Endothelial cell of umbilical vein (primary cell): ENCODE data around the gene SPINK6. TPM values are rescaled to one million over a fixed set of nuclear protein-coding genes. Genes with fewer than 3 reads are reported as not detected.

Experiments
- BruUV-seq: library from RNA; stranded (reverse); fragments of 400-500 nt; replicated peaks from 2 replicates; lab custom pipeline; 2021; lab: Mats Ljungman, UMichigan
- CTCF ChIA-PET: fragments of 300-600, 350-600 bp; sonication (Branson Sonifier 250); formaldehyde crosslinking; loops from one replicate; lab custom pipeline; 2021; ENCODE audit warnings: antibody characterized with exemption, inconsistent platforms; lab: Charles Lee
- POLR2A ChIA-PET: fragments of 300-600, 350-600 bp; sonication (Branson Sonifier 250); formaldehyde crosslinking; loops from one replicate; lab custom pipeline; 2021; ENCODE audit warnings: antibody characterized with exemption, inconsistent platforms; lab: Charles Lee
- DNase-seq: peaks from one replicate; pipeline ENCODE4 v3.0.0-alpha.2; 2011; ENCODE audit warnings: low read depth, low spot score
- FAIRE-seq: peaks from 2 replicates; lab custom pipeline; 2011; peaks lifted over from hg19 to GRCh38; lab: Jason Lieb, UNC
- H2AFZ ChIP-seq: 2 replicates; pipeline ENCODE4 v1.6.0; 2012; ENCODE audit warnings: low read depth, low read length, control low read depth, inconsistent platforms
- H3K27ac ChIP-seq: 2 replicates; pipeline ENCODE4 v1.5.1; 2011; ENCODE audit warnings: low read depth, mild to moderate bottlenecking, control low read depth, low read length, moderate library complexity; ENCODE audit not compliant: insufficient read depth
- H3K27me3 ChIP-seq, 2 experiments: 2 replicates each; pipeline versions ENCODE4 v1.6.0 to v1.6.1; 2011; ENCODE audit warnings: low read length in 2 of 2, mixed read lengths in 1 of 2; ENCODE audit not compliant: control insufficient read depth in 2 of 2, insufficient read depth in 2 of 2
- H3K36me3 ChIP-seq, 2 experiments: 2 replicates in 1 of 2; 3 replicates in 1 of 2; pipeline ENCODE4 v1.5.1; 2011; ENCODE audit warnings: low read length in 2 of 2, mild to moderate bottlenecking in 1 of 2, moderate library complexity in 1 of 2; ENCODE audit not compliant: control insufficient read depth in 2 of 2, insufficient read depth in 2 of 2; ENCODE audit errors: extremely low read depth in 1 of 2
- H3K4me1 ChIP-seq: 3 replicates; pipeline ENCODE4 v1.5.1; 2011; ENCODE audit warnings: mild to moderate bottlenecking, low read length; ENCODE audit not compliant: control insufficient read depth, insufficient read depth; ENCODE audit errors: extremely low read depth
- H3K4me2 ChIP-seq: 2 replicates; pipeline ENCODE4 v1.6.1; 2011; ENCODE audit warnings: low read length, control low read depth, mixed read lengths; ENCODE audit not compliant: insufficient read depth
- H3K4me3 ChIP-seq, 3 experiments: fragments of 200-600 bp in 1 of 3; sonication (generic), shearing (Covaris generic) in 1 of 3; replicated peaks in 1 of 3; 2 replicates each; pipeline ENCODE4 v1.5.1; 2011 to 2016; ENCODE audit warnings: control low read depth in 3 of 3, low read length in 3 of 3, mild to moderate bottlenecking in 2 of 3, inconsistent platforms in 1 of 3, low read depth in 1 of 3, moderate library complexity in 1 of 3; ENCODE audit not compliant: insufficient read depth in 1 of 3
- H3K79me2 ChIP-seq: 2 replicates; pipeline ENCODE4 v1.6.0; 2012; ENCODE audit warnings: low read length, inconsistent platforms; ENCODE audit not compliant: control insufficient read depth, insufficient read depth
- H3K9ac ChIP-seq: replicated peaks from 2 replicates; pipeline ENCODE3; 2011; ENCODE audit warnings: low read length, control low read depth; ENCODE audit not compliant: insufficient read depth; ENCODE audit errors: extremely low read depth
- H3K9me1 ChIP-seq: replicated peaks from 3 replicates; pipeline ENCODE4 v1.6.0; 2011; ENCODE audit warnings: mild to moderate bottlenecking, low read length; ENCODE audit not compliant: control insufficient read depth, insufficient read depth; ENCODE audit errors: extremely low read depth
- H3K9me3 ChIP-seq: replicated peaks from 2 replicates; pipeline ENCODE4 v1.5.1; 2012; ENCODE audit warnings: low read length, inconsistent platforms; ENCODE audit not compliant: control insufficient read depth, insufficient read depth
- H4K20me1 ChIP-seq: replicated peaks from 2 replicates; pipeline ENCODE3; 2011; ENCODE audit warnings: mild to moderate bottlenecking, low read length; ENCODE audit not compliant: control insufficient read depth, insufficient read depth; ENCODE audit errors: extremely low read depth
- EZH2 ChIP-seq: IDR thresholded peaks from 2 replicates; pipeline ENCODE4 v1.6.1; 2012; ENCODE audit warnings: borderline replicate concordance, low read depth, mild to moderate bottlenecking, moderate library complexity, low read length, inconsistent platforms; ENCODE audit not compliant: severe bottlenecking
- FOS ChIP-seq: IDR thresholded peaks from 2 replicates; pipeline ENCODE4 v1.6.1; 2011; ENCODE audit warnings: mild to moderate bottlenecking, low read length, moderate library complexity, borderline replicate concordance; ENCODE audit not compliant: insufficient read depth
- GATA2 ChIP-seq: IDR thresholded peaks from 2 replicates; pipeline ENCODE4 v1.7.0; 2011; ENCODE audit warnings: low read depth, mild to moderate bottlenecking, moderate library complexity, mixed read lengths, low read length; ENCODE audit not compliant: insufficient read length, insufficient read depth
- JUN ChIP-seq: IDR thresholded peaks from 2 replicates; pipeline ENCODE4 v1.6.1; 2011; ENCODE audit warnings: borderline replicate concordance, low read depth; ENCODE audit not compliant: insufficient read length, insufficient read depth
- MYC ChIP-seq: IDR thresholded peaks from one replicate; pipeline ENCODE4 v1.6.1; 2011; ENCODE audit warnings: mild to moderate bottlenecking, low read depth, low read length
- POLR2A ChIP-seq: IDR thresholded peaks from 2 replicates; pipeline ENCODE4 v1.6.1; 2012; ENCODE audit warnings: low read depth, mild to moderate bottlenecking, control low read depth, low read length
- POLR2AphosphoS5 ChIP-seq: IDR thresholded peaks from 2 replicates; pipeline ENCODE4 v1.6.1; 2012; ENCODE audit warnings: low read depth, mild to moderate bottlenecking, control low read depth, low read length, moderate library complexity; ENCODE audit not compliant: insufficient read depth
- dilution Hi-C: fragments of 300-500 bp; cut with MboI; formaldehyde crosslinking; loops from one replicate; pipeline ENCODE4 v1.15.0; 2019; ENCODE audit warnings: low sequenced_read_pairs; ENCODE audit not compliant: extremely low pct_ligation_motif_present
- intact Hi-C: fragments of 100-400 bp; cut with micrococcal nuclease; formaldehyde crosslinking; loops from one replicate; pipeline ENCODE4 v1.10.0; 2022
- polyA plus RNA-seq, 4 experiments: library from polyadenylated mRNA; depleted of rRNA in 3 of 4; stranded (reverse) in 3 of 4; unstranded in 1 of 4; fragments of >200 nt; gene quantifications; 2 replicates each; pipeline versions ENCODE4 v1.2.1 to v1.2.3, GENCODE V29; 2011 to 2012; ENCODE audit warnings: missing spikeins in 1 of 4
- total RNA-seq: library from RNA; stranded (reverse); gene quantifications from 2 replicates; pipeline ENCODE4 v1.2.3, GENCODE V29; 2021
- TF ChIP-seq, protein P1 (sequence below), 2 donors: IDR thresholded peaks; 1 replicate in 1 of 2; 2 replicates in 1 of 2; pipeline ENCODE4 v1.5.1; 2011; ENCODE audit warnings: low read length in 2 of 2, mild to moderate bottlenecking in 2 of 2, moderate library complexity in 2 of 2, control low read depth in 1 of 2, inconsistent platforms in 1 of 2, low read depth in 1 of 2; ENCODE audit not compliant: insufficient read depth in 1 of 2; ENCODE audit errors: extremely low read depth in 1 of 2
- TF ChIP-seq, protein P2 (sequence below): IDR thresholded peaks from 2 replicates; pipeline ENCODE4 v1.6.1; 2011; ENCODE audit not compliant: insufficient read depth, insufficient read length

Gene SPINK6
- total and polyA plus RNA-seq, 2 donors (not counting 3 experiments of a cell fraction or from before 2014, with no cell fraction given): not detected

DNA sequence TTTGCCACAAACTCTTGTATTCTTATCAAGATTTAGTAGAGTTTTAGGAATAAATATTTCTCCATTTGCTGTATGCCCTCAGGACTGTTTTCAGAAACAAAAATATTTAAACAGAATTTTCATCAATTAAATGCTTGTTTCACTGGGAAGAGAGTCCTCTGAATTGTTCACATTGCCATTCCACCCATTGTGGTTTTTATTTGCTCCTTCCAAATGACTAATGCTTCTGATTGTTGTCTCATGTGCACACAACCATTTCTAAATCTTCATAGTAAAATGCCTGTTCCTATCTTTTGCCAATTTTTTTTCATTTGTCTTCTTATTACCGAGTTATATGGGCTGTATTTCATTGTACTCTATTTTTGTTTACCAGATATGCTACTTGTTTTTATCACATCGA is 46.1 kb downstream of the SPINK6 start:
- FAIRE-seq: no peak
- no peak for DNase-seq
- ChIA-PET POLR2A (no interaction called here), CTCF (no interaction called here)
- TF ChIP-seq GATA2 (no peak), POLR2AphosphoS5 (no peak), JUN (no peak), EZH2 (no peak), POLR2A (no peak), MYC (no peak), FOS (no peak)
- TF ChIP-seq, protein P1, sequence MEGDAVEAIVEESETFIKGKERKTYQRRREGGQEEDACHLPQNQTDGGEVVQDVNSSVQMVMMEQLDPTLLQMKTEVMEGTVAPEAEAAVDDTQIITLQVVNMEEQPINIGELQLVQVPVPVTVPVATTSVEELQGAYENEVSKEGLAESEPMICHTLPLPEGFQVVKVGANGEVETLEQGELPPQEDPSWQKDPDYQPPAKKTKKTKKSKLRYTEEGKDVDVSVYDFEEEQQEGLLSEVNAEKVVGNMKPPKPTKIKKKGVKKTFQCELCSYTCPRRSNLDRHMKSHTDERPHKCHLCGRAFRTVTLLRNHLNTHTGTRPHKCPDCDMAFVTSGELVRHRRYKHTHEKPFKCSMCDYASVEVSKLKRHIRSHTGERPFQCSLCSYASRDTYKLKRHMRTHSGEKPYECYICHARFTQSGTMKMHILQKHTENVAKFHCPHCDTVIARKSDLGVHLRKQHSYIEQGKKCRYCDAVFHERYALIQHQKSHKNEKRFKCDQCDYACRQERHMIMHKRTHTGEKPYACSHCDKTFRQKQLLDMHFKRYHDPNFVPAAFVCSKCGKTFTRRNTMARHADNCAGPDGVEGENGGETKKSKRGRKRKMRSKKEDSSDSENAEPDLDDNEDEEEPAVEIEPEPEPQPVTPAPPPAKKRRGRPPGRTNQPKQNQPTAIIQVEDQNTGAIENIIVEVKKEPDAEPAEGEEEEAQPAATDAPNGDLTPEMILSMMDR (IDR thresholded peaks at IDR 0.05; ENCODE audit: extremely low read depth in 1 of 2, insufficient read depth in 1 of 2, low read depth in 1 of 2, low read length in 2 of 2): no peak
- TF ChIP-seq, protein P2, sequence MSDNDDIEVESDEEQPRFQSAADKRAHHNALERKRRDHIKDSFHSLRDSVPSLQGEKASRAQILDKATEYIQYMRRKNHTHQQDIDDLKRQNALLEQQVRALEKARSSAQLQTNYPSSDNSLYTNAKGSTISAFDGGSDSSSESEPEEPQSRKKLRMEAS: no peak
- no peak overlapping the region for H3K4me3 ChIP-seq
- no peak overlapping the region for H3K4me2 ChIP-seq
- no peak overlapping the region for H3K27ac ChIP-seq
- H3K9ac ChIP-seq: no peak overlapping the region
- dilution Hi-C loops: no loop called here
- intact Hi-C loops: no loop called here
- H3K27me3 ChIP-seq: no peaks in the 10 kb centered on the region
- H4K20me1 ChIP-seq: no peaks in the 10 kb centered on the region
- no peaks in the 10 kb centered on the region for H3K79me2 ChIP-seq
- no peaks in the 10 kb centered on the region for H3K36me3 ChIP-seq
- H3K4me1 ChIP-seq: no peaks in the 10 kb centered on the region
- H3K9me1 ChIP-seq: no peaks in the 10 kb centered on the region
- no peak overlapping the region for H2AFZ ChIP-seq
- no TSS peak for BruUV-seq
- no peaks in the 10 kb centered on the region for H3K9me3 ChIP-seq
